CD4-positive, alpha-beta T cell treated with Interleukin-15 for 4 hours (primary cell): Measurements from ENCODE around the gene LY6G6D.

ENCODE experiments used
- DNase-seq: peaks from one replicate; pipeline ENCODE4 v3.0.0-alpha.2; 2020; ENCODE audit warnings: low spot score

LY6G6D gene

DNA sequence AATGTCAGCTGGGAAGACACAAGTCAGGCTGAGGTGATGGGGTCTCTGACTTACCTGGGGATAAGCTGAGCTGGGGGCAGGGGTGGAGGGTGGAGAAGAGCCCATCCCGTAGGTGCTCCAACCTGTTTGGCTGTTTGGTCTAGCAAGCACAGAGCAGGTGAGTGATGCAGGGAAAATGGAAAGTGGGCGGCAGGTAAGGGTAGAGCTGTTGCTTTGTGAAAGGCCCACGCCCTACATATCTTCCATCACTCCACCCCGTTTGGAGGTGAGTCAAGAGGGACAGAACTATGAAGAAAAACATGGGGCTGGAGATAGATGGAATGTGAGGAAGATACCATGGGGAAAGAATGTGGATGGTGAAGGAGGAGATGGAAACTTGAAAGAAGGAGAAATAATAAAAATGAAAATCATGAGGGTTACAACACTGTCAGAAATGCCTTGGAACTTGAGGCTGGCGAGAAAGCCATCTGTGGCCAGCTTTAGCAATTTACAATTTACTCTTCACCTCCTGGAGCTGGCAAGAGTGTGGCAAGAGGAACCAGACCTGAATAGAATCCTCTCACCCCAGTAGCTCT lies 5.1 kb downstream of the LY6G6D start:
- no peak for DNase-seq

DNA sequence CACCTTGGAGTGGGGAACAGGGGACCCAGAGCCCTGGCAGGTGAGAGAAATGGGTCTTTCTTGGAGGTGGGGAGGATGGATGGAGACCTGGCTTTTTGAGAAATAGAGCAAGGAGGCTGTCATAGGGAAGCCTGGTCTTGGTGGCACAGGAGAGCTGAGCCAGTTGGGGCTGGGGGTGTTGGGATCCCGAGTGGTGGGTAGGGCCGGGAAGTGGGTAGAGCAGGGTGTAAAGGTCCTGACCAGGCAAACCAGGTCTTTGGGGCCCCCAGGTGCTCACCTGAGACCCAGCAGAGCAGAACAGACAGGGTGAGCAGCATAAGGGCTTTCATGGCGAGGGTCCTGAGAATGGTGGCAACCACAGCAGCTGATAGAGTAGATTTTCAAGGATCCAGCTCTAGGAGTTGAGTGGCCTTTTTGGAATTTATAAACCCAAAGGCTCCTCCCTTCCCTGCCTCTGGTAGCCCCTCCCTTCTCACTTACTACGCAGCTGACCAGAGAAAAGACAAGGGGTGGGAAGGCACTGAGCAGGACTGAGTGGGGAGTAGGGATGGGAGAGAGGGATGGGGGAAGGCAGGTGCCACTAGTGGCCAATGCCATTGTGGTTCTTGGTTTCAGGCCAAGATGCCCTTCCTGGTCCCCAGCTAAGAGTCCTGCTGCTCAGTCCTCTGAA lies 6.3 kb downstream of the LY6G6D start, which contains the start of gene LY6G6C:
Gene LY6G6C, minus strand, starts transcription at position 396 of the 670 bp plus-strand sequence. Its CDS starts 67 bp downstream, at position 329.
- no peak for DNase-seq

DNA sequence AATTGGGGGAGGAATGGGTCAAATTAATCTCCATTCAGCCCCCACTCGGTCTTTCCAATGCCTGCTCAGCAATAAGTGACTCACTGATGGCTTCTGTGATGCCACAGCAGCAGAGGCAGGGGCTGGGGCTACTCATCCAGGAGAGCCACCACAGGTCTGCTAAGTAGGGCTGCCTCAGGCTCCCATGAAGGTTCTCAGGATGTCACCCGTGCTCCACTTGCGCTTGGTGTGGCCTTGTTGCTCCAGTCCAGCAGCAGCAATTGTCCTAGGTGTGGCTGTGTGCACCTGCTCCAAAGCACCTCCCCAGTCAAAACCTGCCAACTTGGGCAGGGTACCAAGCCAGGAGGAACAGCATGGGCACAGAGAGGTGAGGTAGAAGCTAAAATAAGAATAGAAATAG lies 7.0 kb downstream of the LY6G6D start:
- DNase-seq, result no peak

DNA sequence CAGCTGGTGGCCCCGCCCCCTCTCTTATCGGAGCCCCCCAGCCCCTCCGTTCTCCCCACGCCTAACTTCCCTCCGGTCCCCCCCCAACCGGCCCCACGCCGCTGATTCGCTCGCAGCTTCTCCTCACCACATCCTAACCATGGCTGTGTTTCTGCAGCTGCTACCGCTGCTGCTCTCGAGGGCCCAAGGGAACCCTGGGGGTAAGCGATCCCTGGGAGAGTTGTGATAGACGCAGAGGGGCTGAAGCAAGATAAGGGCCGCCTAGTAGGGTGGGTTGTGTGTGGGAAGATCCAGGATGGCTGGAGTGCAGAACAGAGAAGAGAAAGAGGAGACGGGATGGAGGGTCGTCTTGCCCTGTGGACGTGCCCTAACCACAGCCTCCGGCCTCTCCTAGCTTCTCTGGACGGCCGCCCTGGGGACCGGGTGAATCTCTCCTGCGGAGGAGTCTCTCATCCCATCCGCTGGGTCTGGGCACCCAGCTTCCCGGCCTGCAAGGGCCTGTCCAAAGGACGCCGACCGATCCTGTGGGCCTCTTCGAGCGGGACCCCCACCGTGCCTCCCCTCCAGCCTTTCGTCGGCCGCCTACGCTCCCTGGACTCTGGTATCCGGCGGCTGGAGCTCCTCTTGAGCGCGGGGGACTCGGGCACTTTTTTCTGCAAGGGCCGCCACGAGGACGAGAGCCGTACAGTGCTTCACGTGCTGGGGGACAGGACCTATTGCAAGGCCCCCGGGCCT lies 8.3 kb downstream of the LY6G6D start, which contains the start of gene MPIG6B:
Gene MPIG6B, plus strand, starts transcription at position 129 of the 735 bp plus-strand sequence. Its CDS starts 11 bp downstream, at position 140.
- DNase-seq, result no peak

DNA sequence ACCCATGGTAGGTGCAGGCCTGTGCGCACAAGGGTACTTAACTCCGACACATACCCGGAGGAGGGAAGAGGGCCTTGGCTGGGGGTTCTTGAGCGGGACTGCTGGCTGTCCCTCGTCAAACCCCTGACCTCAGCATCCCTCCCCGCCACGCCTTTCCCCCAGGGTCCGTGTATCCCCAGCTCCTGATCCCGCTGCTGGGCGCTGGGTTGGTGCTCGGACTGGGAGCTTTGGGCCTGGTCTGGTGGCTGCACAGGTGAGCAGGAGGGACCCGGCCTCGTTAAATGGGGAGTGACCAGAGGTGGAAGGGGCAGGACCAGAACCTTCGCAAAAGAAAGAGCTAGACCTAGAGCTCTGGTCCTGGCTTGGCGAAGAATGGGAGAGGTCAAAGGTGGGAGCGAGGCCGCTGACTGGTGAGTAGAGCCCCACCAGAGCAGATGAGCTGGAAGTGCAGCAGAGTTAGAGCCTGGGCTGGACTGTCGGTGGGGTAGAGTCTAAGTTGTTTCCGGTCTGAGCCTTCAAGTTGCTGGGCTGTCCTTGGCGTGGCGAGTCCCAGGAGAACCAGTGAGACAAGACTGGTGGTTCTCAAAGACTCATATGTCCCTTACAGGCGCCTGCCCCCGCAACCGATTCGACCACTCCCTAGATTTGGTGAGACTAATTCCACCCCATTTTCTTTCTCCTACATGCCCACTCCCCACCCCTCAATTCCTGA lies 9.0 kb downstream of the LY6G6D start:
- DNase-seq, result no peak

DNA sequence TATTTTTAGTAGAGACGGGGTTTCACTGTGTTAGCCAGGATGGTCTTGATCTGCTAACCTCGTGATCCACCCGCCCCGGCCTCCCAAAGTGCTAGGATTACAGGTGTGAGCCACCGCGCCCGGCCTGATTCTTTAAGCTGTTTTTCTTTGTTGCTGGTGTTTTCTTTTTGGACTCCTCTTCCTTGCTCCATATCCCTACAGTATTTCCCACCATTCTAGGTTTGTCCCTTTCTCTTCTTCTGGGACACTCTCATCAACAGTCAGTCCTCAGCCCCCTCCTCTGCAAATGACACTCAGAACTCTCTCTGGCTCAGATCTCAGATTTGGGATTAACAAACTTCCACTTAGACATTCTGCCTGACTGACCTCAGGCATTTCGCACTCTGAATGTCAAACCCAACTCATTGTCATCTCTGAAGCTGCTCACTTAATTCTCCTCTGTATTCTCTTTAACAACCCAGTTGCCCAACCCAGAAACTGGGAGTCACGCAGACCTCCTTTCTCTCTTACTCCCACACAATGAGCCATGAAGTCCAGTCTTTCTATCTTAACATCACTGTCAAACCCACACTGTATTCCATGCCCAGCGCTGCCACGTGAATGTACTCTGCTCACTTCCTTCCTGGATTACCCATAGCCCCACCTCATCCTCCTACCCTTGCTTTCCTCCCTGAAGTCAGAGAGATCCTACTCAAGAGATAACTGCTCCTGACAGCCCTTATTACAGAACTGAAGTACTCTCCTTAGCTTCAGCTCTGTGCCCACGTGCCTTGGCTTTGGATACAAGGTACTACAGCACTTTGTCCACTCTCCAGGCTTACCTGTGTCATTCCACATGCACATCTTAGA lies 10.6 kb downstream of the LY6G6D start:
- DNase-seq, result no peak

DNA sequence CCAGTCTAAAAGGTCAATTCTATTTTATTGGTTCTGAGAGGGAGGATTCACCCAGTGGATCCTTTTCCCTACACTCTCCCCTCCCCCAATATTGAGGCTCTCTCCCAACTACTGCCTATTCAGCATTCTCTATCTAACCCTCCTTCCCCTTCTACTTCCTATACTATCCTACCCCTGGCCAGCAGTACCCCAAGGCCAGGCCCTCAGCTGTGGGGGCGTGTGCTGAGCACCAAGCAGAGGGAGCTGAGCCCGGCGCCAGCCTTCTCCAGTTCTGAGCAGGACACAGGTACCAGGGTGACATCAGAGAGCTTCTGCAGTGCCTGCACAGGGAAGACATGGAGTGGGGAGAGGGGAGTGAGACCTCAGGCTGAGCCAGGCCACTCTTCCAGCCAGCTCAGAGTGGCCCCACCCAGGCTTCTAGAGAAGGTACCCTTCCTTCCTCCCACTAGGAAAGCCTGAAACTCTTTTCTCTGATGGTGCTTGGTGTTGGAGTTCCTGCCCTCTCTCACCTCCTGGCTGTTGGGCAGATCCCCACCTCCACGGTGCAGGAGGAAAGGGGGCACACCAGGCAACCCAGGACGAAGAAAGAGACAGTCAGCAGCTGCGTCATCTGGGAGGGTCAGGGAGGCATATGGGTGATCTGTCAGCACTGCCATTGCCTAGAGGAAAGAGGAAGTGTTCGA lies 12.0 kb downstream of the LY6G6D start:
- no peak for DNase-seq

DNA sequence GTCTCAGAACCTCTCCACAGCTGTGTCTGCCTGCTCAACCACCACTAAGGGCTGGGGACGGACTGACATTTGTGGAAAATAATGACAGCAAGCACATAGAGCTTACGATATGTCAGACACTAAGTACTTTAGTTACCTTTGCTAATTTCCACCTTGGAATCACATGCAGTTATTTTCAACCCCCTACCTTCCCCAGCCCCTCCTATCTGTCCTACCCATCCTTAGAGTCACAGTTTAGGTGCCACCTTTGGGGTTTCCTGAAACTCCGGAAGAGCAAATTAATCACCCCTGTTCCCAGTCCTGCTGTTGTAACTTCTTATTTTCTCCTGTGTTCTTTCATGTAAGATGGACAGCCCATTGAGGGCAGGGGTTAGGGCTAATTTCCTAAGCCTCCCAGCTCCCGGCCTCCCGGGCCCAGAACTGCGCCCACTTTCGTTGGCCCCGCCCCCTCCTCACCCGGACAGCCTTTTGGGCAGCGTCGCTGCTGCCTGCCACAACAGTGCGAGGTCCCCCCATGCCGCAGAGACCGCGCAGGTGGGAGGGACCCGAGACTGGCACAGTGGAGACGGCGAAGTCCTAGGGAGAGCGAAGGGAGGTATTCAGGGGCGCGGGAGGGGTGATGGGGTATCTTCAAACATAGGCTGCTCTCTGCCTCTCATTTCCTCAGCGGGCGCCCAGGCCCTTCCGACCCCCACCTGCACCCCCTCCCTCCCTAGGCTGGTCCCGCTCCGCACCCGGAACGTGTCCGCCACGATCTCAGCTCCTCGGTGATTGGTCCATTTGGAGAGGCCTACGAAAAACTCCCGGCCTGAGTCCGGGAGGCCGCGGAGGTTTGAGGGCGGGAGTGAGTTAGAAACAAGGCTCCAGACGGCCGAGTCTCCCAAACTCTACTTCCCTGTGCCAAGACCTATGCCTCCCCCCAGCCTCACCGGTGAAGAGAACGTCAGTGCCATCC lies 12.8 kb downstream of the LY6G6D start:
- no peak for DNase-seq

DNA sequence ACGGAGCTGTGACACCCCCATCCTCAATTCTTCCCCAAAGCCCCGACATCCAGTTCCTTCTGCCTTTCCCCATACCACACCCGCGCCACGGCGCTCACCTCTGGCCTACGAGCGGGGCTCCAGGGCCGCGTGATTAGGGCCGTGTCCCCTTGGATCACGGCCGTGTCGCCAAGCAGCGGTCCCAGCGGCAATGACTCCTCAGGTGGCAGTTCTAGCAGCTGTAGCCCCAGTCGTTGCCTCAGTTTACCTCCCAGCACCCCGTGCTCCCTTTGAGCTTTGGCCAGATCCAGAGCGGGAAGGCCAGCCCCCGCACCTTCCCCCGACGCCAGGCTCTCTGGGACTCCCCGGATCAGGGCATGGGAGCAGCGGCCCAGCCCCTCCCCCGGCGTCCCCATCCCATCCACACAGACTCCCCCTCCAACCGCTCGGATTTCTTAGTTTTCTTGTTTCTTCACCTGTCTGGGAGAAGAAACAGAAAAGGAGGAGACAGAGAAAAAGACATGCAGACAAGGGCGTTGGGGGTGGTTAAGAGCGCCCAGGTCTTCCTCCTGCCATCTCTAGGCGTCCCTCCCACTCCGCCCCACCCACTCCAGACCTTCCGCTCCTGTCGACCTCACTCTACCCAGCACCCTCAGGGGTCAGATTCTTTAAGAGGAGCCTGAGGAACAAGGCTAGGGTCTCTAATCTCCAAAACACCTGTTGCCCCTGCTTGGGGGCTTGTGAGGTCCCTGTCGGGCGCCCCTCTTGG lies 13.8 kb downstream of the LY6G6D start, which contains the start of gene DDAH2:
Gene DDAH2, minus strand, starts transcription at position 533 of the 748 bp plus-strand sequence. Its CDS starts 138 bp downstream, at position 395.
- no peak for DNase-seq

DNA sequence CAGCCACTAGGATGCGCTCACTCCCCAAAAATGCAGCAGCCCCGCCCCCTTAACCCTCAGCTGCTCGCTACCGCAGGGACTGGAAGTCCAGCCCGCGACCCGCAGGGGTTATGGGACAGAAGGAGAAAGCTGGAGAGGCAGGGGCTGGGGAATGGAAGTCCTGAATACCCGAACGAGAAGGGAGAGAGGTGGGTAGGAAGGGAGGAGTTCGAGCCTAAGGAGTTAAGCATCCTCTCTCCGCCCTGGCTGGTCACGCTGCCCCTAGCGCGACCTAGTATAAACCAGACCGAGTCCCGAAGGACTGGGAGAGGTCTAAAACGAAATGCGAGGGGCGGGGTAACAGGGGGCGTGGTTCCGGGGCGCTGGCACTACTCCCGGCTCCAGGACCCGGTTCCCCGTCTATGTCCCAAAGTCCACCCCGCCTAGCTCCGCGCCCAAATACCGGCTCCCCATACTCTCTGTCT lies 14.4 kb downstream of the LY6G6D start:
- peak; percentile 80 for DNase-seq

DNA sequence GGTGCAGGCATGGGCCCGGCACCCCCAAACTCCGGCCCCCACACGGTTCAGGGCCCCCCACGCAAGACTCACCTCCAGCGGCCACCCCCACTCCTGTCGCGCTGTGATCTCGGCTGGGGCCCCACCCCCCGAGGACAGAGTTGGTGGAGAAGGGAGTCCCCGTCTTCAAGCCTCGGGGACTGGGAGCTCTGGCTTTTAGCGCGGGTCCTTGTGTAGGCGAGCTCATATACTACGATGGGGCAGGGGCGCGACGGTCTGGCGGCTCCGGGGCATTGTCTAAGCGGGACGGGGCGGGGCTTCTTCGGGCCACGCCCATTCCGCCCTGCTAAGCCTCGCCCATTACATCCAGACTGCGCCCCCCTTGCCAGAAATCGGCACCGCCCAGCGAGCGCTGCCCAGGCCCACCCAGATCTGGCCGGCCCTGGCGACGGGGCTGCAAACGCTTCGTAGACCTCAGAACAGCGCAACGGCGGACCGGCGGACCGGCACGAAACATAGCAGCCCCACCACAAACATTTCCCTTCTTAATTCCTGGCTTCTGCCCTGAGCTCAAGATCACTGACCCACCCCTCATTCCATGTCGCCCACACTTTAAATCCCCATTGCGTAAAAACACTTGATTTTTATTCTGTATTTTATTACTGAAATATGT lies 15.0 kb downstream of the LY6G6D start:
- peak; percentile 58 for DNase-seq

DNA sequence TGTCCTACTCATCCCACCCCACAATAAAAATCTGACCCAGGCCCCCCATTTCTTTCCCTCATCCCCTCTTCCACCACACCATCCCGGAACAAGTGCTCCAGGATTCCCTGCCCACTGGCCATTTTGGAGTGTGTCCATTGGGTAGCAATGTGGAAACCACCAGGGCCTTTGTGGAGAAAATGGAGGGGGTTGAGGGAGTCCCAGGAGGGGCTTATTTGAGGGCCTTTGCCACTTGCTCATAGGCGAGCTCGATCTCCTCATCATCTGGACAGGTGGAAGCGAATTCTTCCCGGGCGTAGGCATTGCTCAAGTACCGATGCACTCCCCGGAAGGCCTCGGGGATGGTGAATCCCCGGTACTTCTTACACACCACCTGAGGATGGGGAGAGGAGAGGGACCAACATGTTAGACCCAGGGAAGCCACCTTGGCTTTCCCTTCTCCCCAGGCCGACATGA lies 15.5 kb downstream of the LY6G6D start:
- no peak for DNase-seq

DNA sequence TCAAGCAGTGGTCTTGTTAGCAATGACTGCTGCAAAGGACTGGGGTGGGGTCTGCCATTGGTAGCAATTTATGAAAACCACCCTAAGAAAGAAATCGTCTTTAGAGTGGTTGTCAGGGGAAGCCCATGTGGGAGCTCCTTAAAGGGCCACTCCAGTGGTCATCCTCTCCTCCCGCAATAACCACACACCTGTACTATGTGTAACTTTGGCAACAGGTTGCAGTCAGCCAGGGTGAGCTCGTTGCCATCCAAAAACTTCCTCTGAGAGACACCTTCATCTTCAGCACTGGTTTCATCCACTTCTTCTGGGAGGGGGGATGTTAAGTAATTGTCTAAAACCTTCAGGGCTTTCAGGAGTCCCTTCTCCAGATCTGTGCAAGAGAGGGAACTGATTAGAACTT lies 16.9 kb downstream of the LY6G6D start:
- no peak for DNase-seq

DNA sequence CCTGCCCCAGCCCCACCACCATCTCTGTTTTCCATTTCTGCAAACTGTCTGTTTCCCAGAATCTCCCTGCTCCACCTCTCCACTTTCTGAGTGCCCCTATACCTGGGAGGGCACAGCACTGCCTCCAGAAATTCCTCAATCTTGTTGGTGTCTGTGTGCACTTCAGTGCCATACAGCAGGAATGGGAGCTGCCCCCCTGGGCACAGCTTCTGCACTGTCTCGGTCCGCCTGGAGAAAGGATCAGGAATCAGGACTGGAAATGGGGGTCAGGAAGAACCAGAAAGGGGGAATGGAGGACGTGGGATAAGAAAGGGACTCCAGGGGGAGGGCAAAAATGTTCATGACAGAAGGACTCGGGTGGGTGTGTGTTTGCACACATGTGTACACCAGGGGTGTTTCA lies 18.6 kb downstream of the LY6G6D start:
- no peak for DNase-seq

DNA sequence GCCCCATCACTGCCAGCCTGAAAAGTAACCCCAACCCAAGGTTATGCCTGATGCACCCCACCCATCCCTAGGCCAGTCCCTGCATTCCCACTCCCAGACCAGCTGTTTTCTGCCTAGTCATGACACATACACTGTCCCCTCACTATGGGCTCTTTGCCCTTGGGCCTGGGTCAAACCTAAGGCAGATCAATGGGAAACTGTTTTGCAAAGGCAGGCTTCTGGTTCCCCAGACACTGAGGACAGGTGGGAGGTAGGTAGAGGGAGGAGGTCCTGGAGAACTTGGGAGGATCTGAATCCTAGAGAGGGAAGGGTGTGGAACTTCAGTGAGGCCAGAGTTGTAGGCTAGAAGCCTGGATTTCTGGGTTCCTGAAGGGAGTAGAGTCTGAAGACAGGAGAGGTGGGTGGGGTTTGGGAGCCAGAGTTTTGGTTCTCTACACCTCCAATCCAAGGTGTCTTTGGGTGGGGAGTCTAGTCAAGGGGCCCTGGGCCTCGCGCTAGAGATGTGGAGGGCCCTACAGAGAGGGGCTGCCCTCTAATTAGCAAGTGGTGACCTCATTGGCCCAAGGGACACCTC lies 19.2 kb downstream of the LY6G6D start:
- no peak for DNase-seq

DNA sequence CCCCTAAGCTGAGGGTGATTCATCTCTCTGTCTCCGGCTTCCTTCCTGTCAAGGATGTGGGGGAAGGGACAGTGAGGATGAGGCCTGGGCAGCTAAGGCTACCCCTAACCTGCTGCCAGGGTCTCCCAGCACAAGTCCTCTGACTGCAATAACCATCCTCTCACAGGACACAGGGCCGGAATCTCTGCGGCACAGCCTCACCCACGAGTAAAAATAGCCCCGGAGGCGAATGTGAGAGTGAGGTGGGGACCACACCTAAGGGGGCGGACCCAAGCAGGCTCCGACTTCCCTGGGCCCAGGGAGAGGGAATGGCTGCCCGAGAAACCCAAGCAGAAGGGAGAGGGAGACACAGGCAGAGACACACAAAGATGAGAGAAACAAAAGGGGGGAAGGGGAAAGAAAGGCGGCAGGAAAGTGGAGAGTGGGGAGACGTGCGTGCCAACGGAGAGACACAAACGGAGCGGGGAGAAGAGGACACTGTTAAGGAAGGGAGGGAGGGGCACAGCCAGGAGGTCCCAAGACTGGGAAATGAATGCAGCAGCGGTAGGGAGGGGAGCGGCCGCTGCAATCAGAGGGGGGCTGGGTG lies 19.8 kb downstream of the LY6G6D start:
- peak; percentile 78 for DNase-seq

DNA sequence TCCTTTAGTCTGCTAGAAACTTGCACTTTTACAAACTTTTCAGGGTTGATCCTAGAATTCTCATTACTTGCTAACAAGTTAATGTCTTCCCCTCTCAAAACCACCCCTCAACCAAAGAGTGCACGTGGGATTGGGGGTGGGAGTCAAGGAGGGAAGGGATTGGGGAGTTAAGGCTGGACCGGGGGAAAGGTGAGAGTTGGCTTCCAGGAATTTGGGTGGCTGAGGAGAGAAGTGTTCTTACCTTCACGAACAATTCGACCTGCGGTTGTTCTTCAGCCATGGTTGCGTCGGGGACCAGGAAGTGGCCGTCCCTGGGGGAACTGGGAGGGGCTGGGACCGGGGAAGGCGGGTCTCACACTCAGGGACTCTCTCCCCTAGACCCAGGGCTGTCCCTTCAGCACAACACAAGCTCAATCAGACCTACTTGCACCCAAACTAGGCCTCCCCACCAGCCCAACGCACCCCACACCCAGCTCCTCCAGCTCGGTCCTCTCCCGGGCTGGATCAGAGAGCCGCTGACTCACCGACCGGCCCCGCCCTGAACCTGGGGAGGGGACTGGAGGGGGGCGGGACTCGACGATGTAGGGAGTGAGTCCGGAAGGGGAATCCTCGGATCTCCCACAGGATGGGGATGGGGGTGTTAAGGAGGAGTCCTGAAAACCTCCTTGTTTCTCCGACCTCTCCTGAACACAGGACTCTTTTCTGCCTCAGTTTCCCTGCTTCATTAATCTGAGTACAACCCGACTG lies 21.0 kb downstream of the LY6G6D start, which contains the start of gene CLIC1:
Gene CLIC1, minus strand, starts transcription at position 510 of the 747 bp plus-strand sequence. Its CDS starts 230 bp downstream, at position 280.
- DNase-seq, result peak; percentile 75
